HG03066 (cell line): Measurements from ENCODE around the gene SRGAP2C.
"Not testable (repeated sequence)": the region's sequence is repeated elsewhere in the genome, so short reads cannot be mapped to it uniquely, and the experiment has no call there.

ENCODE experiments used
- ATAC-seq: cut with Tn5 transposase; IDR thresholded peaks from one replicate; pipeline ENCODE4 v1.9.1; 2021; ENCODE audit warnings: low read depth; ENCODE audit not compliant: unreplicated experiment

Gene SRGAP2C

DNA sequence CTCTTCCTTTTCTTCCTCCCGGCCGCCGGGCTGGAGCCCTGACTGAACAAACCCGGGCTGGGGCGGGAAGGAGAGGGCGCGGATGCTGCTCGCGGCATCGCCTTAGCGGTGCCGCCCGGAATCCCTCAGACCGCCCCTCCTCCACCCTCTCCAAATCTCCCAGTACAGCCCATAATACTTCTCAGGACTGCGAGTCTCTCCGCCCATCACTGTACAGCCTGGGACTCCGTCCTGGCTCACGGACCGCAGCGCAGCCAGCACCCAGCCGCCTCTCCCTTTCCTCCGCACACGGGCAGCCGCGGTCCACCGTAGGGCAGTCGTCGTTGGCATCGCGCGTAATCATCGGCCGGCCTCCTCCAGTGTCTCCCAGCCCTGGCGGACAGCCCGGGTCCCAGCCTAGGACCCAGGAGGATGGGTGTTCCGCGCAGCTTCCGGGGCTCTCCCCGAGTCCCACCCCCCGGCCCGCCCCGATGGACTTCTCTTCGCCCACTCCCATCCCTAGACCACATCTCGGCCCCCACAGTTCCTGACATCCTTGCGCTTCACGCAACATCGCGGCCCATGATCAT, 449 bp downstream of the SRGAP2C start:
- not testable (repeated sequence) for ATAC-seq

GRCh38 chr1:121186191-121186590, 1.4 kb downstream of the SRGAP2C start:
- not testable (repeated sequence) for ATAC-seq

DNA sequence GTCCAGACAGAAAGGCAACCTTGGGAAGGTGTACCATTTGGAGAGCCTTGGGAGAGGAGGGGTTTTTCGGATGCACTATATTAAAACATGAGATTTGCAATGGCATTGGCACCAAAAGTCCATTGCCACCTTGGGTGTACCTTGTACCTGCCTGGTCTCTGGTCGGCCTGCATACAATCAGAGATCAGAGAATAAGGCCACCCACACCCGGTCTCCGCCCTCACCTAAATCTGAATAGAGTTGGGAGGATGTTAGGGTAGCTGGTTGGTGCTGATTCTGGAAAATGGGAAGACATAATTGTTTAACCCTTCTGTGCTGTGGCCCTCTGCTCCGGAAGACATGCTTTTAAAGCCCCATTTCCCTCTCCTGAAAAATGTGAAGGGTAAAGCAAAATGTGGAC, 3.1 kb downstream of the SRGAP2C start:
- ATAC-seq = not testable (repeated sequence)

DNA sequence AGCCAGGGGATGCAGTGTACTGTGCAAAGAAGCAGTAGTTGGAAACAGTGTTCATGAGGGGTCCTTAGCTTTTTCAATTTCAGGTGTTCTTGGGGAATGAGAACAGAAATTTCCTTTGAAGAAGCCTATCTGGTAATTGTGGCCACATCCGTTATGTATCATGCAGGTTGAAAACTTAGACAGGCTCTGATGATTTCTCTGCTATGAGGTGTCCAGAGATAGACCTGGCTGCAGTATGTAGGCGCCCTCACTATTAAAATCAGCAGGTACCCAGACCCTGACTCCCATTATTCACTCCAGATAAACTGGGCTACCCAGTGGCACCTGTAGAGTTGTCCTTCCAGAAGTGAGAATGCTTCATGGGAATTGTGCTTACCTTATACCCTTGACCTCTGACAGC, 7.7 kb downstream of the SRGAP2C start:
- not testable (repeated sequence) for ATAC-seq

DNA sequence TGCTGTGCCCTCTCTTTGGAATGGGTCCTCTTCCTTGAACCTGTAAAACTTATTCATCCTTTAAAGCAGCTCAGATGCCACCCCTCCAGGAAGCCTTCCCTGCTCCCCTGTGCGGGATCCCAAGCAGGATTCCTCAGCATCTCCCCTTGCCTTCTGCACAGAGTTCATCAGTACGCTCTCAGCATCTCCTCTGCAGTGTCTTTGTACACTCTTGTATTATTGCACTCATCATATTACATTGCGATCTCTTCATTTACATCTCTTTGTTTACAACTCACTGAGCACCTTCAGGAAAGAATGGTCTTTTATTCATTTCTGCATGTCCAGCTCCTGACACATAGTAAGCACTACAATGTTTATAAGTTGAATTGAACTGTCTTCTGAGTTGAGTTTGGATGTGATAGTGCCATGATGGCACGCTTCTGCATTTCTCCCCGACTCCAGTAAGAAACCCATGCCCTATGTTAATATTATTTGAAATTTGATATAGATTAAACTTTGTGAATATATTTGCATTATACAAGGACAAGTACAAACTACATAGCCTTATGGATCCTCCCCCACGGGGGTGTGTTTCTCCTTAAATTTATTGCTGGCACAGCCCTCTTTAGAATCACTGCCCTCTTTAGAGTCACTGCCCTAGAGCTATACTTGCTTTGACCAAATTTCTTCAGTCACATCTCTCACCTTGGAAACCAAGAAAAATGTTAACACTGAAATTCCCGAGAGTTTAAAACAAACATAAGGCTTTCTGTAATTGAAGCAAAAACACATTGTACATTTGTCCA, 12.5 kb downstream of the SRGAP2C start:
- ATAC-seq = not testable (repeated sequence)

- ATAC-seq = not testable (repeated sequence)
Observed at GRCh38 chr1:121199763-121200162, 15.0 kb downstream of the SRGAP2C start.

GRCh38 chr1:121200232-121200631, 15.5 kb downstream of the SRGAP2C start:
- not testable (repeated sequence) for ATAC-seq

DNA sequence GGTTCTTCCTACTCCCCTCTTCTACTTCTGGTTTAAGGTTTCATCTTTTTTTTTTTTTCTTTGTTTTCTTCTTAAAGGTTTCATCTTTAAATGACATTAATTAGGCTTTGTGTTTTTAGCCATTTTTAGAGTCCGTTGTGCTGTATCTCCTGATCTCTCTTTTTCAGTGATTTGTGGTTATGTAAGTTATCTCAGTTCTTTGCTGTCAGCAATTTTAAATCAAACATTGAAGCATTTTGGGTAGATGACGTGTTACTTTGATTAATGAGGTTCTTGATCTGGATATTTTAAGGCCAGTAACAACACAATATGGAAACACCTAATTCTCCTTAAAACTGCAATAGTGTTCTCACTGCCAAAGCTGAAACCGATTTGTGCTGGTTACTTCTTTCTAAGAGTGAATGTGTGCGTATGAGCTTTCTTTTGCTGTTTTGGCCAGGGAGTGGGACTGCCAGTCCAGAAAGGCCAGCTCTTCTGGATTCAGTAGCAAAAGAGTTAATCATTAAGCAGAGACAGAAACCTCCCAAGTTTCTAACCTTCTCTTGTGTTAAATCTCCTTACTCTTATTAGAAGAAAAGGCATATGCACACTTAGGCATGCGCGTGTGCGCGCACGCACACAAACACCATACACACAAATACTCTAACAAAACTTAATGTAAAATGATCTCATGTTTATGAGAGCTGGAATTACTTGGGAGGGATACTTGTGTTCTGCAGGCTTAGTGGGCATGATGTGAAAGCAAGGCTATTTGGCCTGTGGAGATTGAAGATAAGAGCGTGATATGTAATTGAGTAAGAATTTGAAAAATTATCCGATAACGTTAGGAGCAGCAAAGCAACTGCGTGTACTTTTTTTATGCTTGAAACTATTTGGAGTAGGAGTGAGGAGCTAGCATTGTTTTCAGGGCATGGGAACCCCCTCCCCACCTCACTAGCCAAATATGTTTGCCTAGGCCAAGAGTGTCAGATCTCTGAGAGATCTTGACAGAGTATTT, 16.5 kb downstream of the SRGAP2C start:
- ATAC-seq = not testable (repeated sequence)

DNA sequence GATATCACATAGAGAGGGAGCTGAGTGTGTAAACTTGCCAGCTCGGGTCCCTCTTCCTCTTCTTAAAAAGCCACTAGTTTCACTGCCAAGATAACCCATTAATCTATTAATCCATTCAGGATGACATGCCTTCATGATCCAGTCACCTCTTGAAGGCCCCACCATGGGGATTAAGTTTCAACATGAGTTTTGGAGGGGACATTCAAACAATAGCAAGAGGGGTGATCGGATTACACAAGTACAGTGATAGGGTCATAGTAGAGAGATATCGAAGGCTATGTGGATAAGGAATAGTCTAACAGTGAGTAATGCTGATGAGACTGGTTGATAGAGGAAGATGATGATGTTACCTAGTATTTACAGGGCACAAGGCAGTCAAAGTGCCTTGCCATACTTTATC, 18.2 kb downstream of the SRGAP2C start:
- not testable (repeated sequence) for ATAC-seq

DNA sequence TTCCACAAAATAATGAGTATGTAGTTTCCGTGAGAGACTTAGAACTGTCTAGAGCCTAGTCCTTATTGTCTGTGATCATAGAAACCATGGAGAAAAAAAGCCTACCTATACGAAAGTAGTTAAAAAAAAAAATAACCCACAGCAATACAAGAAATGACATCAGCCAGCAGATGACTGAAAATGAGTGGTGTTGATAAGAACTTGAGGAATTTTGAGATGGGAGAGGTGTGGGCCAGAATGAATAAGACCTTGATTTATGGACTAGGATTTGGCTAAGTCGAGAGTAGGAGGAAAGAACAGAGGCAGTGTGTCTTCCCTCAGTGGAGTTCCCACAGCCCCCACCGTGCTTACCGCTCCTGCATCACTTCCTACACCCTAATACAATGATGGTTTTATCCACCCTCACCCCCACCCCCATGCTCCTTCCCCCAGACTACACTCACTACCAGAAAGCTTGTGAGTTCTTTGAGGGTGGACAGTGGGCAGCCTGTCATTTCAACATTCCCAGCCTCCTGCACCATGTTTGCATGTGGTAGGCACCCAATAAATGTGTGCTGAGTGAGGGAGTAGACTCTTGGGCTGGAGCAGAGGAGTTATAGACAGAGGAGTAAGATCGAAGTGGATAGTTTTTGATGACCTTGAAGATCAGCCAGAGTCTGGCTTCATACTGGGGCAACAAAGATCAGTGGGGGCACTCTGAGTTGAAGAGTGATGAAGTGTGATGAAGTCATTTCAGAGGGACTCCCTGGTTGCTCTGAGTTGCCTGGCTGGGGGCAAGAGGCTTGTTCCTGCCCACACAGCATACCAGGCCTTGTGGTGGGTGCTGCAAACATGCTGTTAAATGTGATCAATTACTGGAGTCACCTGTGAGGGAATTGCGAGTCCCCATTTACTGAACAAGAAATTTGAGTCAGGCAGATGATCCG, 21.3 kb downstream of the SRGAP2C start:
- not testable (repeated sequence) for ATAC-seq

- ATAC-seq = not testable (repeated sequence)
Observed at GRCh38 chr1:121207328-121207727, 22.6 kb downstream of the SRGAP2C start.

GRCh38 chr1:121208375-121208774, 23.6 kb downstream of the SRGAP2C start:
- ATAC-seq = not testable (repeated sequence)

DNA sequence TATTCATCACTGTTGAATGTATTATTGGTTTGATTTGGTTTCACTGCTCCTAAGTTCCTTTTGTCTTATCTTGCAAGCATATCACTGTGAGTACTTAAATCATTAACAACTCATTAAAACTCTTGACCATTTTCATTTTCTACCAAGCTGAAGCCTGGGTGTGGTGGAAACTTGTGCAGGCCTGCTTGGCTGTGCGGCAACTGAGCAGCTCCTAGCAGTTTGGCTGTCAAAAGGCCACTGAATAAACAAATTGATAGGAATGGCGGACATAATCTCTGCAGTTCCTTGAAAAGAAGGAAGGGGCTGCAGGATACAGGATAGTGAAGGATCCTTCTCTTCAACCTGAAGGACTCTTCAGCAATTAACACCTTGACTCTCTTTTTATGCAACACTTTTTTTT, 26.0 kb downstream of the SRGAP2C start:
- not testable (repeated sequence) for ATAC-seq

DNA sequence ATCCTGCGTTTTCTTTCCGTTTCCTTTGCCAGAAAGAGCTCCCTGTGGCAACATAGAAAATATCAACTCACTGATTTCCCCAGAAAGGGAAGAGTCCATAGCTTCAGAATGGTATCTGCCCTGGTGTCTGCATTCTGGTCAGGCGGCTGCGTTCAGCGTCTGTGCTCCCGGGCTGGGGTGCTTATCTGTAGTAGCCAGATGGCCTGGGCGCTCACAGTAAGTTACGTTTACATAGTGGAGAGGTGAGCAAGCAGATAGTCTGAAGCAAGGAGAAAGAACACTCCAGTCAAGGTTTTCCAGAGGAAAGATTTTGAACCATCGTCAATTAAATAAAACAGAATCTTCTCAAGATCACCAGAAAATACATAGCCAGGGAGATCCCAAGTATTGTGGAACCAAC, 28.7 kb downstream of the SRGAP2C start:
- ATAC-seq = not testable (repeated sequence)

GRCh38 chr1:121214544-121215156, 29.9 kb downstream of the SRGAP2C start:
- ATAC-seq = not testable (repeated sequence)

GRCh38 chr1:121215699-121216417, 31.1 kb downstream of the SRGAP2C start:
- ATAC-seq = not testable (repeated sequence)

DNA sequence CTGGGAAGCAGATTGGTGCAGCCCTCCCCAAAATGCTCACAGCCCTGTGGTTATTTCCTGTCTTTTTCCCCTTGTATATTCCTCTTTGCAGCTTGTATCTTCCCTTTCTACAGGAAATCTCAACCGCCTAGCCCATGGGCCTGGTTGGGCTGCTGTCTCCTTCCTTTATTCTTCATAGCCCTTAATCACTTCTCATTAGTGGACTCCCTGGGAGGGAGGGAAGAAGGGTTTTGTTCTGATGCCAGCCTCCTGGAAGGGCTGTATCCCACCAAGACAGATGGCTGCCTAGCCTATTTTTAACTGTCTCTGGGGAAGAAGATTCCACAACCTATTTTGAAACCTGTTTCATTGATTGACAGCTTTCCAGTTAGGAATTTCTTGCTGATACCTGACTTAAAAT, 31.9 kb downstream of the SRGAP2C start:
- not testable (repeated sequence) for ATAC-seq

GRCh38 chr1:121221770-121222169, 37.0 kb downstream of the SRGAP2C start:
- ATAC-seq = peak; percentile 55

GRCh38 chr1:121224714-121225113, 39.9 kb downstream of the SRGAP2C start:
- peak; percentile 96 for ATAC-seq
